OCI-LY7 (cell line): Measurements from ENCODE around the gene SELENBP1.

Source experiments
- EZH2phosphoT487 ChIP-seq: fragments of 200-600 bp; sonication (generic); IDR thresholded peaks from 2 replicates; pipeline ENCODE4 v1.6.1; 2018; ENCODE audit warnings: low read depth, borderline replicate concordance, mild to moderate bottlenecking, mixed run types, antibody characterized with exemption, low read length, moderate library complexity, mixed read lengths
- TF ChIP-seq, protein P1 (sequence below): fragments of 200-600 bp; sonication (generic); conservative IDR thresholded peaks from 2 replicates; pipeline ENCODE4 v1.5.1; 2014; ENCODE audit warnings: mild to moderate bottlenecking, antibody characterized with exemption, low read length, moderate library complexity, mixed read lengths

DNA sequence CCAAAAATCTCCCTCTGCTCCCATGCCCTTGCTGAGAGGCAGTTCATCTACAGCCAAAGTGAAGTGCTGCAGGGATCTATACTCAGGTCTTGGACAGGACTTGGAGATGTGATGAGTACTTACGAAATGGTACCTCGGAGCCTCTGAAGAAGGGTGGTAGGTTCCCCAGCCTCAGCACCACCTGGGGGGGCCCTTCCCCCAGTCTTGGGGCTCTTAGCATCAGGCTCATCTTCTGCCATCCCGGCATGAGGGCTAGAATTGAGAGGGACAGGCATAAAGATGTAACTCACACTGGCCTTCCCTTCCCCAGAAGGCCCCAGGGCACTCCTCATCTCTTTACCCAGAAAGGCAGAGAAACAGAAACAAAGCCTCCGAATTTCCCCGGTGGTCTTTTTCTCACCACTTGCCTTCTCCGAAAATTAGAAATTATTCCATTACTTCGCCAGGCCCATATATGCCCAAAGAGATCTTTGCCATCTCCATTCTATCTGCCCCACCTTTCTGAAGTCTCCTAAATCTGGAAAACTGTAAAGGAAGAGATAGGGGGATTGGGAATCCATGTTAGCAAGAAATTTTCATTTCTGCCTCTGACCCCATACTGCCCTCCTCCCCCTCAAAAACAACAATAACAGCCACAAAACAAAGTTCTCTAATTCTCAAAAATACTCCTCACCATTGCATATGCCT, 26.3 kb downstream of the SELENBP1 start:
- TF ChIP-seq, protein P1, sequence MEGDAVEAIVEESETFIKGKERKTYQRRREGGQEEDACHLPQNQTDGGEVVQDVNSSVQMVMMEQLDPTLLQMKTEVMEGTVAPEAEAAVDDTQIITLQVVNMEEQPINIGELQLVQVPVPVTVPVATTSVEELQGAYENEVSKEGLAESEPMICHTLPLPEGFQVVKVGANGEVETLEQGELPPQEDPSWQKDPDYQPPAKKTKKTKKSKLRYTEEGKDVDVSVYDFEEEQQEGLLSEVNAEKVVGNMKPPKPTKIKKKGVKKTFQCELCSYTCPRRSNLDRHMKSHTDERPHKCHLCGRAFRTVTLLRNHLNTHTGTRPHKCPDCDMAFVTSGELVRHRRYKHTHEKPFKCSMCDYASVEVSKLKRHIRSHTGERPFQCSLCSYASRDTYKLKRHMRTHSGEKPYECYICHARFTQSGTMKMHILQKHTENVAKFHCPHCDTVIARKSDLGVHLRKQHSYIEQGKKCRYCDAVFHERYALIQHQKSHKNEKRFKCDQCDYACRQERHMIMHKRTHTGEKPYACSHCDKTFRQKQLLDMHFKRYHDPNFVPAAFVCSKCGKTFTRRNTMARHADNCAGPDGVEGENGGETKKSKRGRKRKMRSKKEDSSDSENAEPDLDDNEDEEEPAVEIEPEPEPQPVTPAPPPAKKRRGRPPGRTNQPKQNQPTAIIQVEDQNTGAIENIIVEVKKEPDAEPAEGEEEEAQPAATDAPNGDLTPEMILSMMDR = peak; percentile 33; the same call in 1 of the 2 replicates
- no peak for TF ChIP-seq EZH2phosphoT487
